ENCODE results near the gene SPAG9. TPM values are rescaled to one million over a fixed set of nuclear protein-coding genes. Genes with fewer than 3 reads are reported as not detected.
A peak's percentile ranks its signal among the peaks of the same experiment; 100 is the strongest.

SPAG9 gene
- total and polyA plus RNA-seq, 2 donors (not counting 1 experiment from before 2014, with no cell fraction given), result 8.6 to 64.1 TPM

DNA sequence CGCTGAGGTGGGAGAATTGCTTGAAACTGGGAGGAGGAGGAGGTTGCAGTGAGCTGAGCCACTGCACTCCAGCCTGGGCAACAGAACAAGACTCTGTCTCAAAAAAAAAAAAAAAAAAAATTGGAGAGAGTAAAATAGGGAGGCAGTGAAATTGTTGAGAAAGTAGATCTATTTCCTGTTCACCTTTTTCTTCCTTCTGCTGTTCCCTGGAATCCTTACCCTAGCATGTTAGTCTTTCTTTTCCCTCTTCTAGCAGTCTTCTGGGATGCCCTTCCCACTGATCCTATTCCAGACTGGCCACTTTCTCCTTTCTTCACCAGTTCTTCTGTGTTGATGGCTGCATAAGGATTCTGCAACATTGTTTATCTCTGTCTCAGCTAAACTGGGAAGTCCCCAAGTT is 48.7 kb upstream of the SPAG9 start:
- POLR2A ChIA-PET, result no interaction called here
- peaks cover 0 to 24% of the 10 kb centered on the region in 2 experiments for H3K36me3 ChIP-seq (replicated peaks in 1 of 2; ENCODE audit: control extremely low read depth in 1 of 2, control insufficient read depth in 1 of 2, extremely low read depth in 1 of 2, insufficient read depth in 2 of 2, low read length in 1 of 2)
- H3K27me3 ChIP-seq (replicated peaks in 1 of 4; ENCODE audit: control extremely low read depth in 1 of 4, control insufficient read depth in 3 of 4, insufficient read depth in 4 of 4, low read length in 3 of 4), result no peaks in the 10 kb centered on the region
- DNase-seq (no peak), ATAC-seq (ENCODE audit: low read depth) (no peak)
- no peaks in the 10 kb centered on the region for H3K9me3 ChIP-seq (ENCODE audit: control extremely low read depth in 1 of 3, control insufficient read depth in 2 of 3, insufficient read depth in 1 of 3, low read length in 2 of 3)
- CTCF ChIA-PET, result interaction anchor here (0.8 kb wide), 1 partner anchor 1320 kb away, joined by 5 read pairs; no protein-coding TSS in a partner anchor
- H4K20me1 ChIP-seq (ENCODE audit: control insufficient read depth, insufficient read depth, low read length, poor library complexity, severe bottlenecking), result no peaks in the 10 kb centered on the region
- 100% methylated on average over 1 of the region's 1 CpG for WGBS (ENCODE audit: insufficient coverage)
- Mint-ChIP-seq H3K27me3 (no peaks in the 10 kb centered on the region), H3K27ac (peak overlapping the region; percentile 59), H3K4me1 (peaks cover 16% of the 10 kb centered on the region), H3K4me3 (no peak overlapping the region), H3K9me3 (ENCODE audit: insufficient read depth) (no peaks in the 10 kb centered on the region)
- no peak overlapping the region for H3K27ac ChIP-seq (ENCODE audit: low read length in 2 of 2)
- no peak overlapping the region for H3K9ac ChIP-seq (ENCODE audit: low read length)
- H3K4me3 ChIP-seq (ENCODE audit: control extremely low read depth in 1 of 5, extremely low read depth in 1 of 5, insufficient read depth in 1 of 5, low read depth in 2 of 5, low read length in 4 of 5), result no peak overlapping the region
- H3K4me1 ChIP-seq (ENCODE audit: control insufficient read depth in 2 of 2, insufficient read depth in 2 of 2, low read length in 2 of 2), result peaks cover 9 to 22% of the 10 kb centered on the region in 2 donors
- intact Hi-C loops (cut with micrococcal nuclease), result loop anchor here (5.0 kb wide), 4 partner anchors 47 to 622 kb away; partner anchors contain the start of genes ANKRD40, SPAG9, SPATA20 and TOB1
- no peak overlapping the region for H2AFZ ChIP-seq (ENCODE audit: insufficient read depth, low read depth, low read length, poor library complexity, severe bottlenecking)
- no peak for TF ChIP-seq EZH2 (IDR thresholded peaks at IDR 0.05; ENCODE audit: borderline replicate concordance, insufficient read depth, low read depth, low read length, poor library complexity, severe bottlenecking)
- TF ChIP-seq, protein P1, sequence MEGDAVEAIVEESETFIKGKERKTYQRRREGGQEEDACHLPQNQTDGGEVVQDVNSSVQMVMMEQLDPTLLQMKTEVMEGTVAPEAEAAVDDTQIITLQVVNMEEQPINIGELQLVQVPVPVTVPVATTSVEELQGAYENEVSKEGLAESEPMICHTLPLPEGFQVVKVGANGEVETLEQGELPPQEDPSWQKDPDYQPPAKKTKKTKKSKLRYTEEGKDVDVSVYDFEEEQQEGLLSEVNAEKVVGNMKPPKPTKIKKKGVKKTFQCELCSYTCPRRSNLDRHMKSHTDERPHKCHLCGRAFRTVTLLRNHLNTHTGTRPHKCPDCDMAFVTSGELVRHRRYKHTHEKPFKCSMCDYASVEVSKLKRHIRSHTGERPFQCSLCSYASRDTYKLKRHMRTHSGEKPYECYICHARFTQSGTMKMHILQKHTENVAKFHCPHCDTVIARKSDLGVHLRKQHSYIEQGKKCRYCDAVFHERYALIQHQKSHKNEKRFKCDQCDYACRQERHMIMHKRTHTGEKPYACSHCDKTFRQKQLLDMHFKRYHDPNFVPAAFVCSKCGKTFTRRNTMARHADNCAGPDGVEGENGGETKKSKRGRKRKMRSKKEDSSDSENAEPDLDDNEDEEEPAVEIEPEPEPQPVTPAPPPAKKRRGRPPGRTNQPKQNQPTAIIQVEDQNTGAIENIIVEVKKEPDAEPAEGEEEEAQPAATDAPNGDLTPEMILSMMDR (IDR thresholded peaks at IDR 0.05), result no peak
- no peaks in the 10 kb centered on the region for H3K79me2 ChIP-seq (ENCODE audit: control insufficient read depth, insufficient read depth, low read length)
- H3K4me2 ChIP-seq (replicated peaks; ENCODE audit: low read depth, low read length, poor library complexity, severe bottlenecking), result no peak overlapping the region

Measured in B cell (primary cell).